ENCODE results near the gene CNTROB.

CNTROB gene

GRCh38 chr17:7903154-7904103 lies 28.6 kb upstream of the CNTROB start:
- DNase-seq (ENCODE audit: low read depth in 2 of 2) = no peak

- no peak for DNase-seq (ENCODE audit: low read depth in 2 of 2)
Measured at GRCh38 chr17:7909089-7909488, 22.9 kb upstream of the CNTROB start.

GRCh38 chr17:7910281-7910680 lies 21.7 kb upstream of the CNTROB start:
- no peak for DNase-seq (ENCODE audit: low read depth in 2 of 2)

GRCh38 chr17:7910711-7911110 lies 21.3 kb upstream of the CNTROB start:
- DNase-seq (ENCODE audit: low read depth in 2 of 2) = no peak

GRCh38 chr17:7911116-7911515 lies 20.9 kb upstream of the CNTROB start:
- DNase-seq (ENCODE audit: low read depth in 2 of 2) = no peak

- no peak for DNase-seq (ENCODE audit: low read depth in 2 of 2)
Measured at GRCh38 chr17:7912927-7913524, 19.0 kb upstream of the CNTROB start.

GRCh38 chr17:7915179-7915610 lies 16.8 kb upstream of the CNTROB start:
- no peak for DNase-seq (ENCODE audit: low read depth in 2 of 2)

GRCh38 chr17:7915611-7916384 lies 16.2 kb upstream of the CNTROB start, which contains the start of gene RNF227:
Gene RNF227, minus strand, starts transcription at chr17:7916289. Its CDS starts 94 bp downstream, at chr17:7916195.
- DNase-seq (ENCODE audit: low read depth in 2 of 2) = peak; percentile 86 to 88

GRCh38 chr17:7916385-7916682 lies 15.7 kb upstream of the CNTROB start:
- no peak for DNase-seq (ENCODE audit: low read depth in 2 of 2)

GRCh38 chr17:7916808-7917207 lies 15.2 kb upstream of the CNTROB start:
- no peak for DNase-seq (ENCODE audit: low read depth in 2 of 2)

GRCh38 chr17:7922269-7922844 lies 9.6 kb upstream of the CNTROB start:
- DNase-seq (ENCODE audit: low read depth in 2 of 2) = no peak

GRCh38 chr17:7922845-7923628 lies 9.0 kb upstream of the CNTROB start:
- peak; percentile 64 to 75 for DNase-seq (ENCODE audit: low read depth in 2 of 2)

- no peak for DNase-seq (ENCODE audit: low read depth in 2 of 2)
Measured at GRCh38 chr17:7927596-7927995, 4.4 kb upstream of the CNTROB start.

GRCh38 chr17:7929158-7930023 lies 2.6 kb upstream of the CNTROB start, which contains the start of gene KCNAB3:
Gene KCNAB3, minus strand, starts transcription at chr17:7929856. Its CDS starts 421 bp downstream, at chr17:7929435.
- peak; percentile 36 to 46 for DNase-seq (ENCODE audit: low read depth in 2 of 2)

GRCh38 chr17:7930841-7931631 lies 970 bp upstream of the CNTROB start:
- DNase-seq (ENCODE audit: low read depth in 2 of 2) = no peak

GRCh38 chr17:7932483-7932891 lies 481 bp downstream of the CNTROB start:
- DNase-seq (ENCODE audit: low read depth in 2 of 2) = no peak

GRCh38 chr17:7932949-7933348 lies 943 bp downstream of the CNTROB start:
- no peak for DNase-seq (ENCODE audit: low read depth in 2 of 2)

- DNase-seq (ENCODE audit: low read depth in 2 of 2) = no peak
Measured at GRCh38 chr17:7935859-7936258, 3.9 kb downstream of the CNTROB start.

GRCh38 chr17:7940034-7940433 lies 8.0 kb downstream of the CNTROB start:
- DNase-seq (ENCODE audit: low read depth in 2 of 2) = no peak

All from stimulated activated CD4-positive, alpha-beta T cell treated with anti-CD3 and anti-CD28 coated beads, Interleukin-15, amount 100 ng/mL, for 48 hours (primary cell).